GM18507 (cell line): Measurements from ENCODE around the gene ARPC2.
"Not testable (repeated sequence)": the region's sequence is repeated elsewhere in the genome, so short reads cannot be mapped to it uniquely, and the experiment has no call there.

Source experiments
- DNase-seq: peaks from one replicate; pipeline ENCODE4 v3.0.0; 2011; ENCODE audit warnings: low read depth; ENCODE audit not compliant: insufficient read length; ENCODE audit errors: extremely low spot score
- FAIRE-seq: peaks from 2 replicates; lab custom pipeline; 2011; peaks lifted over from hg19 to GRCh38; lab: Jason Lieb, UNC

ARPC2 gene

GRCh38 chr2:218216674-218217359 lies at the start of gene ARPC2:
ARPC2 (plus strand) TSS chr2:218217189; CDS start chr2:218217471, 282 bp downstream.
- DNase-seq: peak; percentile 88
- FAIRE-seq: peak; percentile 90

DNA sequence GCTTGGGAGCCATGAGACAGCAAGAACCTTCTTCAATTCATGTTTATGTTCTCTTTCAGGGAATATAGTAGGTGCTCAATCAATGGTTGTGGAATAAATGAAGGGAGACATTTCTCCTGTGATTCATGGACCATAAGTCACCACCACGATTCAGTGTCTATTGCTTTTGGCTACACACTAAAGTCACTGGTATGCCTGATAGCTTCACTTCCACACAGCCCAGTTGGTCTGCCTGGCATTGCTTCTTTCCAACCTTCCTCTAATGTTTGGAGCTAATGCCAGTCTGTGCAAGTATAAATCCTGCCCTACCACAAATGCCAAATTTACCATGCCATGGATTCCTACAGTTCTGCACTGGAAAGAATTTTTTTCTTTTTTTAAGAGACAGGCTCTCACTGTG lies 49.0 kb upstream of the ARPC2 start:
- FAIRE-seq (no peak), DNase-seq (no peak)

DNA sequence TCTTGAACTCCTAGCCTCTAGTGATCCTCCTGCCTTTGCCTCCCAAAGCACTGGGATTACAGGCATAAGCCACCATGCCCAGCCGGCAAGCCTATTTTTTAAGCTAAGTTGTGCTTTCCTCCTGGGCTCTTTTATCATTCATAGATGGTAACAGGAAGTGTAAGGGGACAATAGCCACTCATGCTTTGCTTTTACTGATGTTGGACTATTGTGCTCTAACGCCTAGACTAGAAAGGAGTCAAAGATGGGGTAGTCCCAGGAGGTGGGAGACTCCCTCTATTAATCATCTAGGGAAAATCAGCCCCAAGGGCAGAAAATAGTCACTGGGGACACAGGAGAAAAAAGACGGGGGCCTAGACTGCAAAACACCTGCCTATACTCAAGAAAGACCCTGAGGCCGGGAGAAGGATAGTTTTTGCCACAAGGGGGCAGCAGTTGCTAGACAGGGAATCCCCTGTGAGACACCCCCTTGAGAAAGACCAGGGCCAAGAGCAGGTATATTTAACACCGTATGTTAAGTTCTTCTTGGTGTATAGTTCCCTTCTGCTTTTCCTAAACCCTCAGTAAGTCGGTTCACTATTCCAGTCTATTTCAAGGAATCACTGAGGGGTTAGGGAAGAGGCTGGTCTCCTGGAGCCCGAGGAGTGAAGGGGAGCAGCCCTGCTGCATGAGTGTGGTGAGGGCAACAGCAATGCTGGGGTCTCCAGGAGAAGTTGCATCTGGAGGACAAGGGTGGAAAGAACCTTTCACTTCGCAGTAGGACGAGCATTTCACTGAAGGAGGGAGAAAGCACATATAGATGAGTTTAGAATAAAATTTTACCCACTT lies 48.1 kb upstream of the ARPC2 start:
- DNase-seq: no peak
- peak; percentile 72 for FAIRE-seq

GRCh38 chr2:218169757-218170546 lies 47.0 kb upstream of the ARPC2 start:
- FAIRE-seq (no peak), DNase-seq (no peak)

- not testable (repeated sequence) for DNase-seq, FAIRE-seq
Measured at GRCh38 chr2:218171744-218172143, 45.2 kb upstream of the ARPC2 start.

DNA sequence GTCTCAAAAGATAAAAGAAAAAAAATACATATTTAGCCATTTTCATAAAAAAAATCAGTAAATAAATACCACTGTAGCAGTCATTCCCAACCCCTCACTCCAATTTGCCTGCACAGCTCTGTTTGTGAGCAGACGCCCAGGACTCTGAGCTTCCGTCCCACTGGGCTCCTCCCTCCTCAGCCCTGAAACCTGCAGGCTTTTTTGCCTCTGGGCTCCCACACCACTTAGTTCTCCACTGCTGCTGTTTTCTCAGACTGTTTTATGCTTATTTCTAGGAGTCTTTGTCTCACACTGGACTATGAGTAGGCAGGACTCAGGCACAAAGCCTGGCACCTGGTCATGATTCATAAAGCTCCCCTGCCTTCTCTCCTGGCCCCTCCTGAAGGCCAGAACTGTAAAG lies 44.1 kb upstream of the ARPC2 start:
- FAIRE-seq (no peak), DNase-seq (no peak)

DNA sequence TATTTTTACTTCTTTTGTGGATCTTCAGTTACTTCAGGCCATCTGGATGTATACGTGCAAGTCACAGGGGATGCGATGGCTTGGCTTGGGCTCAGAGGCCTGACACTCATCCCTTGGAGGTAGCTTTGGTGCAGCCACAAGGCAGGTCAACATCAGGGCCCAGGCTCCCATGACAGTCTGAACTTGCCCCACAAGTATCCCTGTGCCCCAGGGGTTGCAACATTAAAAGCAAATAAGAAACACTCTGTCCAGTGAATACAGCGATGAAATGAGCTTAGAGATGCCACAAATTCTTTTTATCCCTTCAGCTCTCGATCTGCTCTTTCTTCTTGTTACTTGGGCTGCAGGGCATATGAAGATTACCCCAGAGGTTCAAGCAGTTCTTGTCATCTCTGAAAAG lies 37.2 kb upstream of the ARPC2 start:
- FAIRE-seq: no peak
- DNase-seq: no peak

DNA sequence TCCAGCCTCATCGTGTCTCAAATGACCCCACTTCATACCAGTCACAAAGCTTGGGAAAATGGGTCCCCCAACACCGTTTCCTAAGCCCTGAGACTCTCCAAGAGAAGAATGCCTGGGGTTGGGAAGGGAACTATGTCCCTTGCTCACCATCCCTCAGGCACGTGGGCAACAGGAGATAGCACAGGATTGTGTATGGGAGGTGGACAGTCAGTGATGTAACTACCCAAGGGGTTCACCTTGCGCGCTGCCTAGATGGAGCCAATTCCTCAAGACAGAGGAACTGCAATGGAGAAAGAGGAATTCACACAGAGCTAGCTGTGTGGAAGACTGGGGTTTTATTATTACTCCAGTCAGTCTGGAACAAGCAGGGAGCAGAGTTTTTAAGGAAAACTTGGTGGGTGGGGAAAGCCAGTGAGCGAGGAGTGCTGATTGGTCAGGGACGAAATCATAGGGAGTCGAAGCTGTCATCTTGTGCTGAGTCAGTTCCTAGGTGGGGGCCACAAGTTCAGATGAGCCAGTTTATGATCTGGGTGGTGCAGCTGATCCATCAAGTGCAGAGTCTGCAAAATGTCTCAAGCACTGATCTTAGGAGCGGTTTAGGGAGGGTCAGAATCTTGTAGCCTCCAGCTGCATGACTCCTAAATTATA lies 36.4 kb upstream of the ARPC2 start:
- FAIRE-seq (no peak), DNase-seq (no peak)

- FAIRE-seq: no peak
- DNase-seq: no peak
Measured at GRCh38 chr2:218184331-218184730, 32.7 kb upstream of the ARPC2 start.

GRCh38 chr2:218186355-218186766 lies 30.6 kb upstream of the ARPC2 start:
- FAIRE-seq (peak; percentile 81), DNase-seq (peak; percentile 25)

GRCh38 chr2:218186876-218187275 lies 30.1 kb upstream of the ARPC2 start:
- FAIRE-seq (no peak), DNase-seq (no peak)

GRCh38 chr2:218187296-218188015 lies 29.5 kb upstream of the ARPC2 start:
- DNase-seq (no peak), FAIRE-seq (no peak)

DNA sequence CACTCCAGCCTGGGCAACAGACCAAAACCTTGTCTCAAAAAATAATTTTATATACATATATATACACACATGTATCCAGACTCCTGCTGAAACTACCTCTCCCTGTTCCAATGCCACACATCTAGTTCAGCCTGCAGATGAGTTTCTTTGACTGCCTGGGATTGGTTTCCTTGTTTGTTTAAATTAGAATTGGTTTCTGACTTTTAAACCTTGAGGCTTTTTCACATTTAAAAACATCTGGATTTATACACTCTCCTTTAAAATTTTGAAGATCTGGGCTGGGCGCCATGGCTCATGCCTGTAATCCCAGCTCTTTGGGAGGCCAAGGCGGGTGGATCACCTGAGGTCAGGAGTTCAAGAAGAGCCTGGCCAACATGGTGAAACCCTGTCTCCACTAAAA lies 28.5 kb upstream of the ARPC2 start:
- FAIRE-seq: no peak
- DNase-seq: no peak

- no peak for FAIRE-seq
- no peak for DNase-seq
Measured at GRCh38 chr2:218192902-218193430, 24.0 kb upstream of the ARPC2 start.

DNA sequence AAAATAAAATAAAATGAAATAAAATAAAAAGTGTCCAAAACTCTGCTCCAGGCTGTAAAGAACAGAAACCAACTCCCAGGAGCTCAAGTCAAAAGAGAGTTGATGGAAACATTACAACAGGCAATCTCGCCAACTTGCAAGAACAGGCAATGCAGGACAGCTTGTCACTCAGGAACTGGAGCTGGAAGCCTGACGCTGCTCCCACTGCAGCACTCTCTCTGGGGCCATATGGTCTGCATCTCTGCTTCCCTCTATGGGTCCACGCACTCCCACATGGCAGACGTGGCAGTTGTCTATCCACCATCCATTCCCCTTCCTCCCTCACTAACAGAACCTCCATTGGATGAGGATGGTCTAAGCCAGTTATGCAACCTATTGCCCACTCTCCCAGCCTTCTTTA lies 23.3 kb upstream of the ARPC2 start:
- DNase-seq: no peak
- FAIRE-seq: no peak

DNA sequence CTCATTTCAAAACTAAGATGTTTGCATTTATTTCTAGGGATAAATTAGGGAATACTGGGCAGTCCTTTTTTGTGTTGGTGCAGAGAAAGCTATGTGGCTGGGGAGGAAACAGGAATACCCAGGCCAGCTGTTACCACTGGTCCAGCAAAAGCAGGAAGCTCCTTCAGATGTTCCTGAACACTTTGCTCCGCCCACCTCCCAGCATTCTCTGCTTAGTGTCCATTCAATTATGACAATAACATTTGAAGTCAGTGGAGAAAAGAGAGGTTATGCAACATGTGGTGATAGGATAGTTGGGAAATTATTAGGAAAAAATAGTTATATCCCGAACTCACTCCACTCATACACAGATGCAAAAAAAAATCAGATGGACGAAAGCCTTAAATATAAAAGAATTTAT lies 22.1 kb upstream of the ARPC2 start:
- FAIRE-seq (no peak), DNase-seq (no peak)

- DNase-seq: no peak
- no peak for FAIRE-seq
Measured at GRCh38 chr2:218196974-218197373, 20.0 kb upstream of the ARPC2 start.

- DNase-seq (no peak), FAIRE-seq (no peak)
Measured at GRCh38 chr2:218202266-218202665, 14.7 kb upstream of the ARPC2 start.

DNA sequence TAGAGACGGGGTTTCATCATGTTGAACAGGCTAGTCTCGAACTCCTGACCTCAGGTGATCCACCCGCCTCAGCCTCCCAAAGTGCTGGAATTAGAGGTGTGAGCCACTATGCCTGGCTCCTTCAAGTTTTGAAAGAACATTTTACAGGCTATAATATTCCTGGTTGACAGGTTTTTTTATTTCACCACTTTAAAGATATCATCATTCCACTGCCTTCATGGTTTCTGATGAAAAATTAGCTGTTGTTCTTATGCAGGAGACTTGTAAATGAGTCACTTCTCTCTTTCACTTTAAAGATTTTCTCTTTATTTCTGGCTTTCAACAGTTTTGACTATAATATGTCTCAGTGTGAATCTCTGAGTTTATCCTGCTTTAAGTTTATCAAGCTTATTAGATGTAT lies 7.9 kb upstream of the ARPC2 start:
- no peak for DNase-seq
- no peak for FAIRE-seq
